ENCODE results near the gene ZNF474. TPM values are rescaled to one million over a fixed set of nuclear protein-coding genes. Genes with fewer than 3 reads are reported as not detected.
A peak's percentile ranks its signal among the peaks of the same experiment; 100 is the strongest.

ZNF474 gene
- total RNA-seq, 1 experiment from 2014 or later, result not detected

- TF ChIP-seq TEAD4 (CRISPR knock-in tag; IDR thresholded peaks at IDR 0.05) (no peak), CDX4 (CRISPR knock-in tag; IDR thresholded peaks at IDR 0.05; ENCODE audit: borderline replicate concordance) (no peak), TCF7 (CRISPR knock-in tag; IDR thresholded peaks at IDR 0.05; ENCODE audit: low read depth) (no peak), JUN (CRISPR knock-in tag; IDR thresholded peaks at IDR 0.05) (no peak), ZNF219 (CRISPR knock-in tag; IDR thresholded peaks at IDR 0.05; ENCODE audit: borderline replicate concordance) (no peak)
Measured at GRCh38 chr5:122105909-122106308, 23.4 kb upstream of the ZNF474 start (continued).

- ChIA-PET CTCF (no interaction called here), POLR2A (no interaction called here)
- 0 out of 2 replicates have a peak, but pooled peaks have one; percentile 56 for ATAC-seq
- Mint-ChIP-seq H3K36me3 (no peaks in the 10 kb centered on the region), H3K27ac (no peak overlapping the region), H3K9me3 (no peaks in the 10 kb centered on the region), H3K27me3 (ENCODE audit: low read depth) (no peaks in the 10 kb centered on the region), H3K4me1 (no peaks in the 10 kb centered on the region), H3K4me3 (no peak overlapping the region)
- TF ChIP-seq FOXJ3 (CRISPR knock-in tag; IDR thresholded peaks at IDR 0.05; ENCODE audit: borderline replicate concordance), result no peak
- no peak for TF ChIP-seq E2F4 (CRISPR knock-in tag; IDR thresholded peaks at IDR 0.05; ENCODE audit: borderline replicate concordance, low read depth)
- DNase-seq (ENCODE audit: low spot score), result no peak
Measured at GRCh38 chr5:122107016-122107415, 22.3 kb upstream of the ZNF474 start.

GRCh38 chr5:122110987-122111386, 18.4 kb upstream of the ZNF474 start:
- Mint-ChIP-seq H3K4me1 (peaks cover 4% of the 10 kb centered on the region), H3K27me3 (ENCODE audit: low read depth) (no peaks in the 10 kb centered on the region), H3K9me3 (no peaks in the 10 kb centered on the region), H3K4me3 (no peak overlapping the region), H3K27ac (no peak overlapping the region), H3K36me3 (no peaks in the 10 kb centered on the region)
- POLR2A ChIA-PET, result no interaction called here
- TF ChIP-seq USF2 (CRISPR knock-in tag; IDR thresholded peaks at IDR 0.05) (no peak), AFF4 (CRISPR knock-in tag; IDR thresholded peaks at IDR 0.05; ENCODE audit: borderline replicate concordance) (no peak), KAT7 (CRISPR knock-in tag; IDR thresholded peaks at IDR 0.05; ENCODE audit: borderline replicate concordance) (no peak), ZBTB21 (CRISPR knock-in tag; IDR thresholded peaks at IDR 0.05; ENCODE audit: borderline replicate concordance) (no peak), GABPB1 (CRISPR knock-in tag; IDR thresholded peaks at IDR 0.05) (no peak), ZMAT4 (CRISPR knock-in tag; IDR thresholded peaks at IDR 0.05) (no peak), ZNF263 (CRISPR knock-in tag; IDR thresholded peaks at IDR 0.05; ENCODE audit: low read depth) (no peak), CDX4 (CRISPR knock-in tag; IDR thresholded peaks at IDR 0.05; ENCODE audit: borderline replicate concordance) (no peak), NR2C2 (CRISPR knock-in tag; IDR thresholded peaks at IDR 0.05) (no peak), ETV6 (CRISPR knock-in tag; IDR thresholded peaks at IDR 0.05) (no peak), ZNF138 (CRISPR knock-in tag; conservative IDR thresholded peaks at IDR 0.05) (no peak), FOXJ3 (CRISPR knock-in tag; IDR thresholded peaks at IDR 0.05; ENCODE audit: borderline replicate concordance) (no peak), RELA (CRISPR knock-in tag; IDR thresholded peaks at IDR 0.05; ENCODE audit: borderline replicate concordance) (no peak), SP1 (CRISPR knock-in tag; conservative IDR thresholded peaks at IDR 0.05) (no peak), TEAD1 (CRISPR knock-in tag; IDR thresholded peaks at IDR 0.05) (no peak), ERG (CRISPR knock-in tag; IDR thresholded peaks at IDR 0.05) (no peak), OVOL2 (CRISPR knock-in tag; IDR thresholded peaks at IDR 0.05; ENCODE audit: borderline replicate concordance) (no peak)
- CTCF ChIA-PET, result interaction anchor here (1.1 to 1.5 kb wide), 2 partner anchors 9 to 46 kb away, joined by 5 to 6 read pairs; no protein-coding TSS in a partner anchor
- ATAC-seq, result no peak
- DNase-seq (ENCODE audit: low spot score), result no peak

Measured in WTC11 (cell line).